RPMI7951 (cell line): ENCODE results near the gene CETN3. TPM values are rescaled to one million over a fixed set of nuclear protein-coding genes. Genes with fewer than 3 reads are reported as not detected.
A peak's percentile ranks its signal among the peaks of the same experiment; 100 is the strongest.

Experiments
- DNase-seq: peaks from one replicate; pipeline ENCODE4 v3.0.0-alpha.2; 2012; ENCODE audit warnings: low read depth
- total RNA-seq: library from RNA; depleted of rRNA; stranded (reverse); fragments of >200 nt; shearing (Covaris generic); gene quantifications from 2 replicates; pipeline ENCODE4 v1.2.3, GENCODE V29; 2014; rRNA removed

Gene CETN3
- total RNA-seq, result 19.7 and 33.9 TPM in 2 replicates

- DNase-seq, result peak; percentile 91
Measured at GRCh38 chr5:90409318-90410177, at the start of gene CETN3. Gene CETN3, minus strand, starts transcription at chr5:90409756. Its CDS starts 95 bp downstream, at chr5:90409661.

GRCh38 chr5:90446961-90447360 lies 37.4 kb upstream of the CETN3 start:
- no peak for DNase-seq

GRCh38 chr5:90440644-90441043 lies 31.1 kb upstream of the CETN3 start:
- DNase-seq, result no peak

GRCh38 chr5:90438100-90438499 lies 28.5 kb upstream of the CETN3 start:
- DNase-seq, result no peak

GRCh38 chr5:90437663-90438062 lies 28.1 kb upstream of the CETN3 start:
- DNase-seq, result no peak

GRCh38 chr5:90434116-90434714 lies 24.7 kb upstream of the CETN3 start:
- DNase-seq, result peak; percentile 40

- no peak for DNase-seq
Measured at GRCh38 chr5:90424245-90424644, 14.7 kb upstream of the CETN3 start.

- DNase-seq, result peak; percentile 19
Measured at GRCh38 chr5:90421136-90421535, 11.6 kb upstream of the CETN3 start.

- DNase-seq, result no peak
Measured at GRCh38 chr5:90418214-90418613, 8.7 kb upstream of the CETN3 start.

GRCh38 chr5:90410178-90410762 lies 714 bp upstream of the CETN3 start:
- no peak for DNase-seq

GRCh38 chr5:90408571-90409317 lies 812 bp downstream of the CETN3 start:
- DNase-seq, result peak; percentile 3

GRCh38 chr5:90406466-90406865 lies 3.1 kb downstream of the CETN3 start:
- DNase-seq, result no peak

GRCh38 chr5:90402521-90403255 lies 6.9 kb downstream of the CETN3 start:
- no peak for DNase-seq

GRCh38 chr5:90399251-90399650 lies 10.3 kb downstream of the CETN3 start:
- no peak for DNase-seq

- DNase-seq, result no peak
Measured at GRCh38 chr5:90398726-90399125, 10.8 kb downstream of the CETN3 start.

GRCh38 chr5:90395005-90395404 lies 14.6 kb downstream of the CETN3 start:
- DNase-seq, result no peak

- no peak for DNase-seq
Measured at GRCh38 chr5:90390928-90391327, 18.6 kb downstream of the CETN3 start.

GRCh38 chr5:90390326-90390725 lies 19.2 kb downstream of the CETN3 start:
- no peak for DNase-seq

- DNase-seq, result no peak
Measured at GRCh38 chr5:90387508-90387907, 22.0 kb downstream of the CETN3 start.

- DNase-seq, result peak; percentile 17
Measured at GRCh38 chr5:90386099-90386710, 23.4 kb downstream of the CETN3 start.

GRCh38 chr5:90384389-90384788 lies 25.2 kb downstream of the CETN3 start:
- no peak for DNase-seq
